Measurements from ENCODE around the gene DNMT3B.

DNMT3B gene

GRCh38 chr20:32779500-32780211, 17.5 kb downstream of the DNMT3B start:
- ChIA-PET POLR2A (no interaction called here), CTCF (interaction anchor here (0.9 to 9.3 kb wide), 21 partner anchors 9 to 257 kb away, joined by 3 to 437 read pairs (median 10); partner anchors contain the start of genes C20orf203 and DNMT3B)
- no peak for TF ChIP-seq CTCF (IDR thresholded peaks at IDR 0.05; ENCODE audit: insufficient read depth, low read length, missing control alignments)
- H3K4me3 ChIP-seq (ENCODE audit: low read depth, low read length): no peak overlapping the region
- DNase-seq (ENCODE audit: low read depth, low spot score): no peak

- H3K4me3 ChIP-seq (ENCODE audit: low read depth, low read length): no peak overlapping the region
- ChIA-PET CTCF (interaction anchor here (3.2 to 9.3 kb wide), 3 partner anchors 8 to 107 kb away, joined by 19 to 437 read pairs (median 90); partner anchors contain the start of gene C20orf203), POLR2A (no interaction called here)
- no peak for DNase-seq (ENCODE audit: low read depth, low spot score)
- no peak for TF ChIP-seq CTCF (IDR thresholded peaks at IDR 0.05; ENCODE audit: insufficient read depth, low read length, missing control alignments)
Measured at GRCh38 chr20:32780278-32780677, 18.1 kb downstream of the DNMT3B start.

- no peak for TF ChIP-seq CTCF (IDR thresholded peaks at IDR 0.05; ENCODE audit: insufficient read depth, low read length, missing control alignments)
- H3K4me3 ChIP-seq (ENCODE audit: low read depth, low read length): no peak overlapping the region
- ChIA-PET CTCF (interaction anchor here (1.2 to 9.3 kb wide), 4 partner anchors 7 to 108 kb away, joined by 3 to 437 read pairs (median 54); partner anchors contain the start of gene C20orf203), POLR2A (no interaction called here)
- no peak for DNase-seq (ENCODE audit: low read depth, low spot score)
Measured at GRCh38 chr20:32780749-32781655, 18.8 kb downstream of the DNMT3B start.

GRCh38 chr20:32784369-32785080, 22.3 kb downstream of the DNMT3B start:
- no peak overlapping the region for H3K4me3 ChIP-seq (ENCODE audit: low read depth, low read length)
- no peak for TF ChIP-seq CTCF (IDR thresholded peaks at IDR 0.05; ENCODE audit: insufficient read depth, low read length, missing control alignments)
- DNase-seq (ENCODE audit: low read depth, low spot score): peak; percentile 23
- CTCF ChIA-PET: interaction anchor here (0.7 to 1.8 kb wide), 6 partner anchors 9 to 119 kb away, joined by 3 to 4 read pairs (median 4); partner anchors contain the start of gene C20orf203
- POLR2A ChIA-PET: no interaction called here

- no peak overlapping the region for H3K4me3 ChIP-seq (ENCODE audit: low read depth, low read length)
- CTCF ChIA-PET: interaction anchor here (4.8 kb wide), 2 partner anchors 8 to 113 kb away, joined by 26 to 90 read pairs; partner anchors contain the start of gene C20orf203
- TF ChIP-seq CTCF (IDR thresholded peaks at IDR 0.05; ENCODE audit: insufficient read depth, low read length, missing control alignments): no peak
- POLR2A ChIA-PET: no interaction called here
- DNase-seq (ENCODE audit: low read depth, low spot score): no peak
Measured at GRCh38 chr20:32786059-32786760, 24.0 kb downstream of the DNMT3B start.

Data from AG04449 (cell line).